Lower leg skin (tissue), 4 donors: ENCODE results near the gene CACNA1H. TPM values are rescaled to one million over a fixed set of nuclear protein-coding genes. Genes with fewer than 3 reads are reported as not detected.

Experiments
- DNase-seq, 2 donors: peaks; one replicate each; pipeline ENCODE4 v3.0.0-alpha.2; 2019; ENCODE audit warnings: low spot score in 2 of 2
- H3K4me3 ChIP-seq: fragments of 200-600 bp; sonication (generic); 2 replicates; pipeline ENCODE4 v1.5.1; 2017; ENCODE audit warnings: mild to moderate bottlenecking, low read depth; ENCODE audit not compliant: poor library complexity, severe bottlenecking
- CTCF ChIP-seq, 3 donors: fragments of 450-650 bp; IDR thresholded peaks; one replicate each; pipeline ENCODE4 v1.5.1; 2016; ENCODE audit warnings: antibody characterized with exemption in 3 of 3, mild to moderate bottlenecking in 3 of 3, moderate library complexity in 2 of 3
- POLR2A ChIP-seq, 2 donors: fragments of 450-650 bp; IDR thresholded peaks; one replicate each; pipeline ENCODE4 v1.6.1; 2016 to 2017; ENCODE audit warnings: antibody characterized with exemption in 2 of 2, mild to moderate bottlenecking in 1 of 2, moderate library complexity in 1 of 2
- WGBS, 2 donors: methylation state at CpG; one replicate each; pipeline ENCODE4 v1.1.5; 2018; 5-methylcytosine and 5-hydroxymethylcytosine counted together
- intact Hi-C: fragments of 100-400 bp; cut with DNase I; formaldehyde crosslinking; loops from one replicate; pipeline ENCODE4 v1.15.0; 2023; ENCODE audit warnings: low total_unique reads
- total RNA-seq, 4 donors: library from RNA; depleted of rRNA; stranded (reverse); fragments of >200 nt; gene quantifications; one replicate each; pipeline ENCODE4 v1.1.0, GENCODE V29; 2016

Gene CACNA1H
- total RNA-seq, 4 donors from 2014 or later = 29.3 to 151 (median 72.1) TPM

DNA sequence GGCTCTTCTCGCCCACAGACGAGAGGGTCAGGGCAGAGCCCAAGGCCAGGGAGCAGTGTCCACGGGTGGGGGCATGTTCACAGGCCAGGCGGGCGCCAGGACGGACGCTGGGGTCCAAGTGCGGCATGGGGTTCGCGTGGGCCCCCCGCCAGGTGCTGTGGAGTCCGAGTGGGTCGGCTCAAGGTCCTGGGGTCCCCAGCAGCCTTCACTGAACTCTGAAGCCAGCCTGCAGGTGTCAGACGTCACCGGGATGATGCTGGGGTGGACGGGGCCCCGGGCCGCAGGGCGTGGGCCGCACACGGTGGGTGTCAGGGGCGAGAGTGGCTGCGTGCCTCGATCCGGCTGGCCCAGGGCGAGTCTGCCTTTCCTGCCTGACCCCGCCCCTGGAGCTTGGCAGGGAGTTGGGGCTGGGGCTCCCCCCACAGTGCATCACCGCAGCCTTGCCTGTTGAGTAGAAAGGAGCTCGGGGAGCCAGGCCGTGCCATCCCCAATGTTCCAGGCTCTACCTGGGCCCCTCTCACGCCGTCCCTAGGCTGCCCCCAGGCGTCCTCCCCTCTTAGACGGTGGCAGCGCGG is 19.0 kb downstream of the CACNA1H start:
- H3K4me3 ChIP-seq = no peak overlapping the region
- intact Hi-C loops = no loop called here
- no peak for DNase-seq
- TF ChIP-seq CTCF (IDR thresholded peaks at IDR 0.05) (no peak), POLR2A (IDR thresholded peaks at IDR 0.05) (no peak)
- 46 to 76% methylated on average over 18 to 26 of the region's 36 CpGs for WGBS, 2 donors

DNA sequence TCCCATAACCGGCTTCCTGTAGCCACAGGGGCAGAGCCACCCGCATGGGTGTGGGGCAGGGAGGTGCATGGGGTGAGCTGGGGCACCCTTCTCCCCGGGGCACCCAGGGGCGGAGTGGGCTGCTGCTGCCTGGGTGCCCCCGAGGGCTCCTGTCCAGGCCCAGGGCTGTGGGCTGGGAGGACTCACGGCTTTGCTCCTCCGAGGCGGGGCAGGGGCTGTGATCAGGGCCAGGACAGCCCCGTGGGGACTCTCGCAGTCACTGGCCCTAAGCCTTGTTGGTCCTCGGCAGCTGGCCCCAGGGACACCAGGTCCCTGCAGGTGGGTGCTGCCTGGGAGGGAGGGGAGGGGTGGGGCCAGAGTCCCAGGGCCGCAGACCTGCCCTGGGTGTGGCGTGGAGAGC is 19.7 kb downstream of the CACNA1H start:
- 54 to 71% methylated on average over 6 of the region's 13 CpGs for WGBS, 2 donors
- intact Hi-C loops = no loop called here
- H3K4me3 ChIP-seq = no peak overlapping the region
- DNase-seq = no peak
- TF ChIP-seq CTCF (IDR thresholded peaks at IDR 0.05) = no peak
- no peak for TF ChIP-seq POLR2A (IDR thresholded peaks at IDR 0.05)

- intact Hi-C loops = no loop called here
- no peak for TF ChIP-seq POLR2A (IDR thresholded peaks at IDR 0.05)
- TF ChIP-seq CTCF (IDR thresholded peaks at IDR 0.05) = no peak
- DNase-seq = no peak
- H3K4me3 ChIP-seq = no peak overlapping the region
- 79 to 82% methylated on average over 8 to 13 of the region's 14 CpGs for WGBS, 2 donors
Observed at GRCh38 chr16:1173788-1174451, 21.0 kb downstream of the CACNA1H start.

DNA sequence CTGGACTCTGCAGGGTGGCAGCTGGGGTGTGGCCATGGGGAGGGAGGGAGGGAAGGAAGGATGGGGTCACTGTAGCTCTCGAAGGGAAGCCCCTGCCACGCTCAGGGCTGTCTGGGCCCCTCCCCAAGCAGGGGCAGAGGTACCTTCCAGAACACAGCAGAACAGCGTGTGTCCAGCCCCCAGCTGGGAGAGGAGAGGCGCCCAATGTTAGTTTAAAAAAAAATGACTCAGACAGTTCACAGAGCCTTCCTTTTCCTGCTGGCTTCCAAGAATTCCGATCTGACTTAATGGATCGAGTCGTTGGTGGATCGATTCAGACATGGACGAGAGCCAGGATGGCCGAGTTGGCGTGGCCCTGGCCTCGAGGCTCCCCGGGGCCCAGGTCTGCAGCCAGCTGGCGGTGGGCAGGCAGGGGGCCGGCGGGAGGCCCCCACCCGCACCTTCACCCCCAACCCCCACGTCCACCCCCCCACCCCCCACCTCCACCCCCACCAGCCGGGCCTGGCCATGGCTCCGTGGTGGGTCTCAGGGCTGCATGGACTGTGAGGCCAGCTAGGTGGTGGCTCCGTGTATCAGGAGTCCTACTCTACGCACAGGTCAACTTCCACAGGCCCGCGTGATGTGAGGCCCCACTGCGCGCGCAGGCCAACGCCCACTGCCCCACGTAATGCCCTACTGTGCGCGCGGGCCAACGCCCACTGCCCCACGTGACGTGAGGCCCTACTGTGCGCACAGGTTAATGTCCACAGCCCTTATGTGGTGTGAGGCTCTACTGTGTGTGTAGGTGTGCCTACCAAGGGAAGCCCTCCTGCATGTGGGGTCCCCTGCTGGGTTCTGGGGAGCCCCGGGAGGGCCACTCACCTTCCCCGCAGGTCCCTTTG is 21.8 kb downstream of the CACNA1H start:
- H3K4me3 ChIP-seq = no peak overlapping the region
- 64 to 74% methylated on average over 25 to 36 of the region's 38 CpGs for WGBS, 2 donors
- no peak for DNase-seq
- intact Hi-C loops = no loop called here
- TF ChIP-seq POLR2A (IDR thresholded peaks at IDR 0.05) (no peak), CTCF (IDR thresholded peaks at IDR 0.05) (no peak)

GRCh38 chr16:1175566-1176279 is 22.8 kb downstream of the CACNA1H start:
- no peak for TF ChIP-seq CTCF (IDR thresholded peaks at IDR 0.05)
- TF ChIP-seq POLR2A (IDR thresholded peaks at IDR 0.05) = no peak
- no peak for DNase-seq
- no peak overlapping the region for H3K4me3 ChIP-seq
- 81% methylated on average over 26 to 29 of the region's 29 CpGs for WGBS, 2 donors
- intact Hi-C loops = no loop called here
